Measurements from ENCODE around the gene IRX2. TPM values are rescaled to one million over a fixed set of nuclear protein-coding genes. Genes with fewer than 3 reads are reported as not detected.

Gene IRX2
- total RNA-seq, 1 donor = 3.0 TPM

- H3K4me3 ChIP-seq (ENCODE audit: low read depth, low read length) = no peak overlapping the region
- TF ChIP-seq CTCF (IDR thresholded peaks at IDR 0.05; ENCODE audit: insufficient read depth, low read depth, low read length) = no peak
- no peak for DNase-seq (ENCODE audit: low read depth)
Measured at GRCh38 chr5:2711446-2712425, 39.7 kb downstream of the IRX2 start.

GRCh38 chr5:2710910-2711309, 40.6 kb downstream of the IRX2 start:
- no peak for DNase-seq (ENCODE audit: low read depth)
- no peak overlapping the region for H3K4me3 ChIP-seq (ENCODE audit: low read depth, low read length)
- no peak for TF ChIP-seq CTCF (IDR thresholded peaks at IDR 0.05; ENCODE audit: insufficient read depth, low read depth, low read length)

- no peak for DNase-seq (ENCODE audit: low read depth)
- TF ChIP-seq CTCF (IDR thresholded peaks at IDR 0.05; ENCODE audit: insufficient read depth, low read depth, low read length) = no peak
- no peak overlapping the region for H3K4me3 ChIP-seq (ENCODE audit: low read depth, low read length)
Measured at GRCh38 chr5:2709976-2710689, 41.3 kb downstream of the IRX2 start.

- no peak for DNase-seq (ENCODE audit: low read depth)
- TF ChIP-seq CTCF (IDR thresholded peaks at IDR 0.05; ENCODE audit: insufficient read depth, low read depth, low read length) = no peak
- no peak overlapping the region for H3K4me3 ChIP-seq (ENCODE audit: low read depth, low read length)
Measured at GRCh38 chr5:2708751-2709150, 42.7 kb downstream of the IRX2 start.

GRCh38 chr5:2708132-2708531, 43.3 kb downstream of the IRX2 start:
- no peak for DNase-seq (ENCODE audit: low read depth)
- no peak overlapping the region for H3K4me3 ChIP-seq (ENCODE audit: low read depth, low read length)
- no peak for TF ChIP-seq CTCF (IDR thresholded peaks at IDR 0.05; ENCODE audit: insufficient read depth, low read depth, low read length)

GRCh38 chr5:2705861-2706260, 45.6 kb downstream of the IRX2 start:
- TF ChIP-seq CTCF (IDR thresholded peaks at IDR 0.05; ENCODE audit: insufficient read depth, low read depth, low read length) = no peak
- no peak overlapping the region for H3K4me3 ChIP-seq (ENCODE audit: low read depth, low read length)
- DNase-seq (ENCODE audit: low read depth) = no peak

All from fibroblast of villous mesenchyme (primary cell).